ENCODE measurements around the gene NPM3. TPM values are rescaled to one million over a fixed set of nuclear protein-coding genes. Genes with fewer than 3 reads are reported as not detected.

The NPM3 gene
- total RNA-seq, 1 donor from 2014 or later = 28.7 TPM

DNA sequence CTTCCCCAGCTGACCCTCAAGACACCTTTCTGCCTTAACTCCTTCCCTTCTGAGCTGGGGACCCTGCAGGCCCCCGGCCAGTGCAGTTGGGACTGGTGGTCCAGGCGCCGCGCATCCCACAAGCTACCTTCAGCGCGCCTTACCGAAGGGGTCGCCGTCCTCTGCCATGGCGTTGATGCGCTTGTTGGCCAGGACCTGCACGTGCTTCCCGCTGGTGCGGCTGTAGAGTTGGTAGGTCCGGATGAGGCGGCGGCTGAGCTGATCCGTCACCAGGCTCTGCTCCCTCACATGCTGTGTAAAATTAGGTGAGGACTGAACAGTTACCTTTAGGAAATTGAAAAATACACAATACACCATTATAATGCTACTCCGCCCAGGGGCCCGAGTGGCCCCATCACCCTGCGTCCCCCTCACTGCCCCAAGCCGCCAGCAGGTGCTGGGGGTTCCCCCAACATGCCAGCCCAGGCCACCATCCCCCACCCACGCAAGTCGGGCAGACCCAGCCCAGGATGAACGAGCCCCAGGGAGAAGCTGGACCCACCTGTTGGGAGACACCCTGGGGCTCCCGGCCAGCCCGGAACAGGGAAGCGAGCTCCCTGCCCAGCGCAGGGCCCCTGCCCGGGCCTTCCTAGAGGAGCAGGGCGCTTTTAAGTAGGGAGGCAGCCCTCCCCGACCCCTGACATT lies 8.5 kb downstream of the NPM3 start:
- intact Hi-C loops (cut with DNase I) = no loop called here
- no peak overlapping the region for H3K4me3 ChIP-seq
- TF ChIP-seq, protein P1, sequence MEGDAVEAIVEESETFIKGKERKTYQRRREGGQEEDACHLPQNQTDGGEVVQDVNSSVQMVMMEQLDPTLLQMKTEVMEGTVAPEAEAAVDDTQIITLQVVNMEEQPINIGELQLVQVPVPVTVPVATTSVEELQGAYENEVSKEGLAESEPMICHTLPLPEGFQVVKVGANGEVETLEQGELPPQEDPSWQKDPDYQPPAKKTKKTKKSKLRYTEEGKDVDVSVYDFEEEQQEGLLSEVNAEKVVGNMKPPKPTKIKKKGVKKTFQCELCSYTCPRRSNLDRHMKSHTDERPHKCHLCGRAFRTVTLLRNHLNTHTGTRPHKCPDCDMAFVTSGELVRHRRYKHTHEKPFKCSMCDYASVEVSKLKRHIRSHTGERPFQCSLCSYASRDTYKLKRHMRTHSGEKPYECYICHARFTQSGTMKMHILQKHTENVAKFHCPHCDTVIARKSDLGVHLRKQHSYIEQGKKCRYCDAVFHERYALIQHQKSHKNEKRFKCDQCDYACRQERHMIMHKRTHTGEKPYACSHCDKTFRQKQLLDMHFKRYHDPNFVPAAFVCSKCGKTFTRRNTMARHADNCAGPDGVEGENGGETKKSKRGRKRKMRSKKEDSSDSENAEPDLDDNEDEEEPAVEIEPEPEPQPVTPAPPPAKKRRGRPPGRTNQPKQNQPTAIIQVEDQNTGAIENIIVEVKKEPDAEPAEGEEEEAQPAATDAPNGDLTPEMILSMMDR (IDR thresholded peaks at IDR 0.05) = no peak
- peaks cover 22% of the 10 kb centered on the region for H3K27me3 ChIP-seq
- H3K36me3 ChIP-seq = no peaks in the 10 kb centered on the region
- H3K9me3 ChIP-seq = no peaks in the 10 kb centered on the region
- no peak for DNase-seq (ENCODE audit: low spot score in 2 of 2)
- H3K27ac ChIP-seq = no peak overlapping the region
- H3K4me1 ChIP-seq = peaks cover 17 to 18% of the 10 kb centered on the region in 2 donors

DNA sequence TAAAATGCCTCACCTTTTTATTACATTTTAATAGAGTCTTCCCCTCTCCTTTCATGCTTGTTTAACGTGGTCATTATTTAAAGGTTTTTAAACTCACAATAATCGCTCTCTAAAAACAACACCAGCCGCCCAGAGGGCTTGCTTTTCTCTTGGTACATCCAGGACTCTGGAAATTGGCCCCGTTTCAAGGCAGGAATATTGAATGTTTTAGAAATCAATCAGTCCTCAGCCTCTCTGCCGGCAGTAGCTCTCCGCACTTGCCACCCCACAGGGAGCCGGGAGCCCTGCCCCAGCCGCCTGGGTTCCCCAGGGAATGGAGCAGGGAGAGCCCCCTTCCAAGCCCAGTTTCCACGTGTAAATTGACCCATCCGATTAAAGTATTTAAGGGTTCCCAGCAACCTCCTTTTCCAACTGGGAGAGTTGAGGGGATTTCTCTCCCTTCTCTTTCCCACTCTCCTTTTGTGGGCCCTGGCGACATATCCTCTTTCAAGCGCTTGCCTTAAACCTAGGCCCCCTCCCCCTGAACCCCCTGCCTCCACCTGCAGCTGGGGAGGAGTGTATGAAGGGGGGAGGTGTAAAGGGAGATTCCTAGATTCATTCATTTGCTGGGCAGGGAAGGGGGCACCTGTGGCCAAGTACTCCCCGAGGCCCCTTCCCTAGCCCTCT lies 9.2 kb downstream of the NPM3 start:
- Histone ChIP-seq H3K27ac (no peak overlapping the region), H3K36me3 (no peaks in the 10 kb centered on the region), H3K27me3 (peaks cover 22% of the 10 kb centered on the region), H3K4me1 (peaks cover 10 to 12% of the 10 kb centered on the region in 2 donors), H3K9me3 (no peaks in the 10 kb centered on the region), H3K4me3 (no peak overlapping the region)
- DNase-seq (ENCODE audit: low spot score in 2 of 2) = no peak
- TF ChIP-seq, protein P1 (IDR thresholded peaks at IDR 0.05) = no peak
- intact Hi-C loops (cut with DNase I) = no loop called here

DNA sequence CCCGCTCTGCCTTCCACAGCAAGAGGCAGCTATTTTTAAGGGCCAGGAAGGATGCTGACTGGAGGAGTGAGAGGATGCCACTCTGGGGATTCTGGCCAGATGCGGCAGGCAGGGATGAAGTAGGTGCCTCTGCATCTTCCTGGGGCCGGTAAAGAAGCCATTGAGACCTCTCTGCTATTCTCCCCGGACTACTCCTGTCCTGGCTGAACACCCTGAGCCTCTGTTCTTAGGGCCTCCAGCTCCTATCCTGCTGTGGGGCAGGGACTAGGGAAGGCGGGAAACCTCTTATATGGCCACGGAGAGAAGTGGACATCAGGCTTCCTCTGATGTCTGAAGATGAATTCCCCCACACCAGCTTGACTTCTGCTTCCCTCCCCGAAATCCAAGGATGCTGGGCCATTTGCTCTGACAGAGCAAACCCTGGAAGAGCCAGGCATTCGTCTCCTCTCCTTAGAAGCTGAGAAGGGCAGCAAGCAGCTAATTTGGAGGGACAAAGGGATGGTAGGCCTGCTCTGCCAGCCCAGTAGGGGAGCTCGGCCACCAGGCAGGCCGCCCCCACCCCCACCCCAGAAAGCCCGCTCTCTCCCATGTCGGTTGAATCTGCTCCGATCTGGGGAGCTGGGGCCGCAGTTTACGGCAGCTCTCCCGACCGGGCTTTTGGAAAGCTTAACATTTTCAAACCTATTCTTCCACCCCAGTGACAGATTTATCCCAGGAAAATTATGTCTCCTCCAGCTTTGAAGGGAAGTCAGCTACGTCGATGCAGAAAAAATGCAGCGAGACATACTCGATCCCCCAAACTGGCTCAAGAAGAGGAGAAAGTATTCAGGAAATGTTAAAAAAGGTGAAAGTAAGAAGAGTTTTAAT lies 10.1 kb downstream of the NPM3 start:
- H3K27me3 ChIP-seq = peaks cover 22% of the 10 kb centered on the region
- TF ChIP-seq, protein P1 (IDR thresholded peaks at IDR 0.05) = no peak
- no peaks in the 10 kb centered on the region for H3K9me3 ChIP-seq
- H3K36me3 ChIP-seq = no peaks in the 10 kb centered on the region
- H3K4me3 ChIP-seq = no peak overlapping the region
- peaks cover 10 to 12% of the 10 kb centered on the region in 2 donors for H3K4me1 ChIP-seq
- no peak overlapping the region for H3K27ac ChIP-seq
- DNase-seq (ENCODE audit: low spot score in 2 of 2) = no peak
- intact Hi-C loops (cut with DNase I) = no loop called here

DNA sequence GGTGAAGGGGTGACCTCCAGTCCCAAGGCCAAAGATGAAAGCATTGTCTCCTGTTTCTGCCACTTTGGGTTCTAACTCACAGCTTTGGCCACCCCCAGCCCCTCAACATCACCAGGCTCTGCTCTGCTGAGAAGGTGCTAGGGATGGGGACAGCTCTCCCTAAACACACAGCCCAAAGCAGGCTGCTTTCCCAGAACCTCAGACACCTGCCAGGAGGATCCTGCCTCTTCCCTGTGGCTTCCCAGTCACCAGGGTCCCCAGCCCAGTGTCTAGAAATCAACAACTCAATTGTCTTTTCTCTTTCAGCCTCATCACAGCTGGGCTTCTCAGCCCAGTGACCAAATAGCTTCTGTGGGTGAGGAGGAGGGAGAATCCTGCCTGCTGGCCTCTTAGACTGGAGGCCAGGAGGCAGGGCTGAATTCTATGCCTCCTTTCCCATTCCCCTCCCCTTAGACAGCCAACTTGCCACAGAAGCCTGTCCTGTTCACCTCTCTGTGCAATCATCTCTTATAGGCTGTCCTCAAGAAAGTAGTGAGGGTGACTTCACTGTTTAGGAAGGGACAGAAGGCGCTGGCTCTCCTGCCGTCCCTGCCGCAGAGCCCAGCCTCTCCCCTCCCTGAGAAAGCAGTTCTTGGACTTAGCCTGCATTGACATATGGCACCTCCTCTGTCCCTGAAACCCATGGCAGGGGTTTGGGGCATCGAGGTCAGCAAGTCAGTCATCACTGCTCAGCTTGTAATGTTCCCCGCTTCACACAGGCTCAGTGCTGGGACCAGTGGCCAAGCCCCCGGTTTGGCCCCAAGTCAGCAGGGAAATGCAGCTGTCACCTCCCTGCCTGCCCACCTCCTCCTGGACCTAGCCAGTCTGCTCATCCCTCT lies 11.0 kb downstream of the NPM3 start:
- H3K9me3 ChIP-seq = no peaks in the 10 kb centered on the region
- H3K27me3 ChIP-seq = peaks cover 22% of the 10 kb centered on the region
- peaks cover 10 to 12% of the 10 kb centered on the region in 2 donors for H3K4me1 ChIP-seq
- H3K27ac ChIP-seq = no peak overlapping the region
- TF ChIP-seq, protein P1 (IDR thresholded peaks at IDR 0.05) = no peak
- no peaks in the 10 kb centered on the region for H3K36me3 ChIP-seq
- no peak for DNase-seq (ENCODE audit: low spot score in 2 of 2)
- intact Hi-C loops (cut with DNase I) = no loop called here
- H3K4me3 ChIP-seq = no peak overlapping the region

DNA sequence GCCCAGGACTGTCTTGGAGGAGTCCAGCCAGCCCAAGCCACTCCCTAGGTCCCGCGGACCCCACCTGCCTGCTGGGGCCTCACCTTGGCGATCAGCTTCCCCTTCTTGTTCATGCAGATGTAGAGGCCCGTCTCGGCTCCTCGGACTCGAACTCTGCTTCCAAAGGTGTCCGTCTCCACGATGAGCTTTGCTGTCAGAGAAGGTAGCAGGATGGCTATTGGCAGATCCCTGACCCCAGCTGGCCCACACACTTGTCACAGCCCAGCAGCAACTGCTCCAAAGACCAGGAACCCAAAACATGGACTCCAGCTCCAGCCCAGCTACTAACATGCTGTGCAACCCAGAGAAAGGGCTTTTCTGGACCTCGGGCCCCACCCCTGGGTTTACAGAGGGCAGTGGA lies 11.9 kb downstream of the NPM3 start:
- H3K36me3 ChIP-seq = no peaks in the 10 kb centered on the region
- no peak overlapping the region for H3K4me3 ChIP-seq
- peaks cover 10% of the 10 kb centered on the region in 2 donors for H3K4me1 ChIP-seq
- peaks cover 22% of the 10 kb centered on the region for H3K27me3 ChIP-seq
- TF ChIP-seq, protein P1 (IDR thresholded peaks at IDR 0.05) = no peak
- intact Hi-C loops (cut with DNase I) = no loop called here
- no peak for DNase-seq (ENCODE audit: low spot score in 2 of 2)
- H3K27ac ChIP-seq = no peak overlapping the region
- no peaks in the 10 kb centered on the region for H3K9me3 ChIP-seq

Measured in ascending aorta (tissue), 2 donors.